Stimulated activated CD8-positive, alpha-beta memory T cell treated with anti-CD3 and anti-CD28 coated beads, Interleukin-4, amount 100 ng/mL, for 24 hours (primary cell): ENCODE data around the gene C4BPA.

ENCODE experiments used
- DNase-seq: peaks from one replicate; pipeline ENCODE4 v3.0.0-alpha.2; 2020; ENCODE audit warnings: low read depth

The C4BPA gene

DNA sequence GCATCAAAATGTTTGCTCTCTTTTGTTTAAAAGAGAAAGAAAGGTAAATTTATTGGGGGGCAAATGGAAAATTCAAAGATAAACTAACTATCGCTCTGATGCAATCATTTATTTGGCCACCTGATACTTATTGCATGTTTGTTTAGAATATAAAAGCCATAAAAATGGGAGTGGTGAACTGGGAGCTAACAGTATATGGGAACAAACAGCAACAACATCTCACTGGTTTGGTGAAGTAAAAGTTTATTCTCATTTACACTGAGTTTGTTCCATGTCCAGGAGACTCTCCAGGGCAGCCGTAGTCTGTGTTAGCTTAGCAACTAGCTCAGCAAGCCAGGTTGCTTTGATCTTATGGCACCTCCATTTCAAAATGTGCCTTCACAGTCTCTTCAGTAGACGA is 20.4 kb downstream of the C4BPA start:
- no peak for DNase-seq

GRCh38 chr1:207128336-207128921 is 24.4 kb downstream of the C4BPA start:
- no peak for DNase-seq

GRCh38 chr1:207129053-207129452 is 25.0 kb downstream of the C4BPA start:
- DNase-seq, result no peak

DNA sequence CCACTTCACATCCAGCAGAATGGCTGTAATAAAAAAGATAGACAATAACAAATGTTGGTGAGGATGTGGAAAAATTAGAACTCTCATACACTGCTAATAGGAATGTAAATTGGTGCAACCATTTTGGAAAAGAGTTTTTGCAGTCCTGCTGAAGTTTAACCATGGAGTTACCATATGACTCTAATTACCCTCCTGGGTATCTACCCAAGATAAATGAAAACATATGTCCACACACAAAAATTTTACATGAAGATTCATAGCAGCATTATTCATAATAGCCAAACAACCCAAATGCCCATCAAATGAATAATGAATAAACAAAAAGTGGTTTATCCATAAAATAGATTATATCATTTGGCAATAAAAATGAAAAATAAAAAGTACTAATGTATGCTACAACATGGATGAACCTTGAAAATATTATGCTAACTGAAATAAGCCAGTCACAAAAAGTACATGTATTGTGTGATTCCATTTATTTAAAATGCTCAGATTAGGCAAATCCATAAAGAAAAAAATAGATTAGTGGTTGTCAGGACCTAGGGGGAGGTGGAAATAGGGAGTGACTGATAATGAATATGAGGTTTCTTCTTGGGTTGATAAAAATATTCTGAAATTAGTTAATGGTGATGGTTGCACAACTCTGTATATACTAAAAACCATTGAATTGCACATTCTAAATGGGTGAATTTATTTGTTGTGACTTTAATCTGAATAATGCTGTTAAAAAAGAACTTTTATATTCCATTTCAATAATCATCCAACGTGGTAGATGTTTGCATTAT is 26.4 kb downstream of the C4BPA start:
- DNase-seq, result no peak

GRCh38 chr1:207131163-207131562 is 27.1 kb downstream of the C4BPA start:
- no peak for DNase-seq

GRCh38 chr1:207134581-207134980 is 30.5 kb downstream of the C4BPA start:
- DNase-seq, result no peak

GRCh38 chr1:207139616-207140015 is 35.6 kb downstream of the C4BPA start:
- no peak for DNase-seq

DNA sequence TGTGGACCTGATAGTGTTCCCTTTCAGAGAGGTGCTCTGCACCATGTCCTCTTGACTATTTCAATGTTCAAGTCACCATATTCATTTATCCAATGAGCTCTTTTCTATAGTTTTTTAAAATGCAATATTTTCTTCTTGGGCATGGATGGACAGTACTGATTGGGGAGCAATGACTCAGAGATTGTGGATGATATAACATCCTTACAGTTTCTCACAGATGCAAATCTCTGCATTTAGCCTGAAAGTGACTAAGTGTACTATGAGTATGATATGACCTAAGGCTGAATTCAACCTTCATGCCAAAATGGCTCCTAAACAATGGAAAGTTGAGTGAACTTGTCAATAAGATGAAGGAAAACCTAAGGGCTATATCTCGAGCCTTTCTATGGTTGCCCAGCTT is 36.5 kb downstream of the C4BPA start:
- DNase-seq, result no peak

GRCh38 chr1:207145401-207146058 is 41.5 kb downstream of the C4BPA start:
- DNase-seq, result no peak

GRCh38 chr1:207151920-207152319 is 47.9 kb downstream of the C4BPA start:
- no peak for DNase-seq

- no peak for DNase-seq
Observed at GRCh38 chr1:207152792-207153468, 48.9 kb downstream of the C4BPA start.

- DNase-seq, result no peak
Observed at GRCh38 chr1:207155028-207155427, 51.0 kb downstream of the C4BPA start.

DNA sequence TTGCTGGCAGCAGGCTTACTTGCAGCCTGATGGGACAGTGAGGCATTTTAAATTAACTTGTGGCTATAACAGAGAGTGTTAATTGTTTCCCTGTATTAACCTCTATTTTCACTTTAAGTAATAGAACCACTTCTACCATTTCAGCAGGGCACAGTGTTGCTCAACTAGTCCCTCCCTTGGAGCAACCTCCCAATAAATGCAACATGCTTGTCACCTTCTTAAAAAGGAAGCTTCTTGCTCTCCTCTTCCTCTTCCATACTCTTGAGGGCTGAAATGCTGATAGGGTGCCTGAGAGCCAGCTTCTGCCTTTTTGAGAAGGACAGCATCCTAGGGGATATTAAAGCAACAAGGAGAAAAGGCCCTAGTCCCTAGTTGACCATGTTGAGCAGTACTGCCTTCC is 52.1 kb downstream of the C4BPA start:
- no peak for DNase-seq

GRCh38 chr1:207156826-207157225 is 52.8 kb downstream of the C4BPA start:
- no peak for DNase-seq

GRCh38 chr1:207164086-207164485 is 60.1 kb downstream of the C4BPA start:
- DNase-seq, result no peak

DNA sequence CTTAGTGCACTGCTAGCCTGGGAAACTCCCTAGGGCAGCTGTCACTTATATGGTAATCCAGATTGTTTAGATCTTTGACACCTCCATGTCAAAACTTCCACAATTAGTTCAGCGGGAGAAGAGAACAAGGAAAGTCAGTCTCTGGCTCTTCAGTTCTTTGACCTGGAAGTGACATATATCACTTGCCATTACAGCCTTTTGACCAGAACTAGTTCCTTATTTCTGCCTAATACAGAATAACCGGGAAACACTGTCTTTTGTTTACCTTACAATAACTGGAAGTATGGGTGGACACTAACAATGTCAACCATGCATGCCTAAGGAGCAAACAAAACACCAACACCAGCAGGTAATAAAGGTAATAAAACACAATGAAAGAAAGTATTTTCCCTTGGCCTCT is 68.3 kb downstream of the C4BPA start:
- no peak for DNase-seq

GRCh38 chr1:207172885-207173284 is 68.9 kb downstream of the C4BPA start:
- DNase-seq, result no peak

DNA sequence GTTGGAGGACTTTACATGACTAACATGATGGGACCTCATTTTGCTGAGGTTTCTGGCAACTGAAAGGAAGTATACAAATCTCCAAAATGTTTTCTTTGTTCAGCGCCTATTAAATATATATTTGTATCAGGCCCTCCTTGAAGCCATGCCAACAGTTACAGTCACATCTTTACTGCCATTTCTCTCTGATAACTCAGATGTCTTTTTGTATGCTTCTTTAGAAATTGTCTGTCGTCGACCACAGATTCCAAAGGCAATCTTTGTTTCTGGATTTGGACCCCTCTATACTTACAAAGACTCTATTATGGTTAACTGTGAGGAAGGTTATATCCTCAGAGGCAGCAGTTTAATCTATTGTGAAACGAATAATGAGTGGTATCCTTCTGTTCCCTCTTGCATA is 69.4 kb downstream of the C4BPA start:
- no peak for DNase-seq

- no peak for DNase-seq
Observed at GRCh38 chr1:207174913-207175312, 70.9 kb downstream of the C4BPA start.

GRCh38 chr1:207179036-207179435 is 75.0 kb downstream of the C4BPA start:
- DNase-seq, result no peak

DNA sequence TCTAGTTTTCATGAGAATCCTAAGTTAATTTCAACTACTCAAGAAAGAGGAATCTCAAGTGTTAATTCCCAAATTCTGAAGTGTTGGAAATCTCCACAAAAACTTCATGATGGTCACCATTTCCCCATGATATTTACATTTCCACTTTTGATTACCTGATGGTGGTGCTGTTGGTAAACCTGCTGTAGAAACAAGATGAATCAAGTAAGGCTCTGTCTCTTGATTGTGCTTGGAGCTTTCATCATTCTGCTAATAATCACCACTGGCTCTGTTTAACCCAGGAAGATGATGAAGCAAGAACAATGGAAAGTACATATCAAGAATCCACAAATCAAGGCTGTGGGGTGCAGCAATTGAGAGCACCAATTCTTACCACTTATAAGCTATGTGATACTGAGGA is 77.8 kb downstream of the C4BPA start:
- no peak for DNase-seq

DNA sequence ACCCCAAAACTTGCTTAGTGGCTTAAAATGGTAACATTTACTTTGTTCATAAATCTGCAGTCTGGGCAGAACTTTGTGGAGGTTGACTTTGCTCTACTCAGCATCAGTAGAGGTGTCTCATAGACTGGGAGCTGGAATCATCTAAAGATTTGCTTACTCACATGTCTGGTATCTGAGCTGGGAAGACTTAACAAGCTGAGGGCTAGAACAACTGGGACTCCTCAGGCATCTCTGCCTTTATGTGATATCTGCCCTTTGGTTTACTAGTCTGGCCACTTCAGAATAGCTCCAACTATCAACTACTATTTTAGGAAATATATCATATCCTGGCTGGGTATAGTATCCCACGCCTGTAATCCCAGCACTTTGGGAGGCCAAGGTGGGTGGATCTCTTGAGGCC is 82.5 kb downstream of the C4BPA start:
- no peak for DNase-seq

GRCh38 chr1:207188901-207189300 is 84.9 kb downstream of the C4BPA start:
- no peak for DNase-seq
